HG03378 (cell line): ENCODE measurements around the gene SUN1.

Experiments used
- ATAC-seq: cut with Tn5 transposase; IDR thresholded peaks from one replicate; pipeline ENCODE4 v1.9.1; 2021; ENCODE audit warnings: mild to moderate bottlenecking, moderate library complexity; ENCODE audit not compliant: unreplicated experiment

Gene SUN1

GRCh38 chr7:875476-876076 is 43.3 kb downstream of the SUN1 start:
- ATAC-seq = no peak

GRCh38 chr7:876077-876971 is 44.0 kb downstream of the SUN1 start, which contains the start of gene GET4:
Gene GET4, plus strand, starts transcription at chr7:876554. Its CDS starts 92 bp downstream, at chr7:876646.
- peak; percentile 49 for ATAC-seq

- ATAC-seq = peak; percentile 9
Observed at GRCh38 chr7:876972-877311, 44.7 kb downstream of the SUN1 start.

GRCh38 chr7:877312-878232 is 45.3 kb downstream of the SUN1 start:
- ATAC-seq = no peak

- ATAC-seq = no peak
Observed at GRCh38 chr7:879093-879492, 46.8 kb downstream of the SUN1 start.

DNA sequence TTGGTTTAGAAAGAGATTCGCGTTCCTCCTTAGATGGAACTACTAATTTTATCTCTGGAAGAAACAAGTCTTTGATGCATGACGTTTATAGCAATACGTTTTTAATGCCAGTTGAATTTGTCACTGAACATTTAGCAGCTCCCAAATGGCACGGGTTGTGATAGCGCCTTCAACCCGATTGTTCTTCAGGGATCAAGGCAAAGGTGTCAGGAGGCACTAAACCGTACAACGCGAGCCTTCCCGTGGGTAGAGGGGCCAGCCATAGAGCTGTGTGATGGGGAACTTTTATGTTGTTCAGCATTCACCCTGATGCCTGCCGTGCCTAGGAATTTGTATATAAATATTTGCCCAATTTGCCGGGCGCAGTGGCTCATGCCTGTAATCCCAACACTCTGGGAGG is 47.4 kb downstream of the SUN1 start:
- no peak for ATAC-seq

DNA sequence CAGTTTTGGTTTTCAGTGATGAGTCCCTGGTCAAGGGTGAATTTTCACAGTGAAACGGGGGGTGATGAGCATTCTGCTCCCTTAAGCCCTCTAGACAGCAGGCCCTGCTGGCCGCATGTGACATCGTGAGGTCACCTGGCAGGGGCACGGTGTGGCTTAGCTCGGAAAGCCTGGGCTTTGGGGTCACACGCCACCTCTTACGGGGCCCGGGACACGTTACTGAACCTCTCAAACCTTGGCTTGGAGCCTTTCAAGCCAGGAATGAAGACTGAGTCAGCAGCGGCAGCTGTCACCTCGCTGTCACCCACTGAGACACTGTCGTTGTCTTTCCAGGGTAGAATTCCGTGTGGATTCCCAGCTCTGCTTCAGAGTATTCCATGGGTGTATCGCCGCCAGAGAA is 48.2 kb downstream of the SUN1 start:
- ATAC-seq = no peak

DNA sequence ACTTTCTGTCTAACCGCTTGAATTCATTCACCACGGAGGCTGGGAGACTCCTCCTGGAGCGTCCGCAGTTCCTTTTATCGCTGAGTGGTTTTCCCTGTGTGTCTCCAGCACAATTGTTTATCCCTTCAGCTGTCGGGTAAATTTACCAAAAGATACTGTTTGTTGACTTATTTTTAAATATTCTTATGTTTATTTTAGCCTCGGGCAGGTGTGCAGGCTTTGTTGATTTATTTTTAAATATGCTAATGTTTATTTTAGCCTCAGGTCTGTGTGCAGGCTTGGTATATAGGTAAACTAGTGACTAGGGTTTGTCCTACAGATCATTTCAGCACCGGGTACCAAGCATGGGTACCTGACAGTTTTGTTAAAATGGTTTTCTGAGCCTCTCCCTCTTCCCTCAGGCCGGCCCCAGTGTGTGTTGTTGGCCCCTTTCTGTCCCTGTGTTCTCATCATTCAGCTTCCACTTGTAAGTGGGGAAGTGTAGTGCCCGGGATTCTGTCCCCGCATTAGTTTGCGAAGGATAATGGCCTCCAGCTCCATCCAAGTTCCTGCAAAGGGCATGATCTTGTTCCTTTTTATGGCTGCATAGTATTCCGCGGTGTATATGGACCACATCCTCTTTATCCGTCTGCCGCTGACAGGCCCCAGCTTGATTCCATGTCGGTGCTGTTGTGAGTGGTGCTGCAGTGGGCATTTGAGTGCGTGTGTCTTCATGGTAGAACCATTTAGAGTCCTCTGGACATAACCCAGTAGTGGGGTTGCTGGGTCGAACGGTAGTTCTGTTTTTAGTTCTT is 49.4 kb downstream of the SUN1 start:
- ATAC-seq = no peak

GRCh38 chr7:882336-883035 is 50.2 kb downstream of the SUN1 start:
- ATAC-seq = no peak

GRCh38 chr7:883055-884021 is 51.1 kb downstream of the SUN1 start:
- ATAC-seq = no peak

DNA sequence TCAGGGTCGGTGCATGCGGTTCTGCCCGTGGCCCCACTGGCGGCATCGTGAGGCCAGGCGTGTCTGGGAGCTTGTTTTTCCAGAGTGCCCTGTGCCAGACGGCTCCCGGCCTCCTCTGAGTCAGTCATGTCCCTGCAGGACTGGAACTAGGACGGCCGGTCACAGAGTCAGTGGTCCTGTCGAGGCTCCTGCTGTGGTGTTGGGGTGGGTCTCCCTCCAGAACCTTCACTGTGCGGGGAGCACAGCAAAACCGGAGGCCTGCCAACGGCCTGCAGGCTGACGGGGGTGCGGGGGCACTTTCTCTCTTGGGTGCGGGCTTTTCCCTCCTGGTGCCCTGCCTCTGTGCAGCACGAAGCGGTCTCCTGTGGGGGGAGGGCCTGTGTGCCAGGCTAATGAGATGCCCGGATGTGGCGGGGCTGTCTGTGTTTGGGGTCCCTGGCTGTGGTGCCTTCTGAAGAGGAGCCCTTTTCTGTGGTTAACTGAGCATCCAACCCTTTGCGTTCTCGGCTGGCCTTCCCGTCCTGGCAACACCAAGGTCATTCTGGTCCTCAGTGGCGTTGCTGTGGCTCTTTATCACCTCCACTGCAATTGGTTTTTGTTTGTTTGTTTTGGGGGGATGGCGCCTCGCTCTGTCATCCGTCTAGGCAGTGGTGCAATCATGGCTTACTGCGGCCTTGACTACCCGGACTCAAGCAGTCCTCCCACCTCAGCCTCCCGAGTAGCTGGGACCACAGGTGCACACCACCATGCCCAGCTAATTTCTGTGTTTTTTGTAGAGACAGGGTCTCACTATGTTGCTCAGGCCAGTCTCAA is 52.1 kb downstream of the SUN1 start:
- no peak for ATAC-seq

GRCh38 chr7:885261-885892 is 53.1 kb downstream of the SUN1 start:
- ATAC-seq = no peak

GRCh38 chr7:885893-886625 is 53.8 kb downstream of the SUN1 start:
- no peak for ATAC-seq

GRCh38 chr7:886626-887487 is 54.6 kb downstream of the SUN1 start:
- no peak for ATAC-seq

- ATAC-seq = no peak
Observed at GRCh38 chr7:887488-887820, 55.2 kb downstream of the SUN1 start.
